WTC11 (cell line): ENCODE measurements around the gene NHERF1. TPM values are rescaled to one million over a fixed set of nuclear protein-coding genes. Genes with fewer than 3 reads are reported as not detected.

ENCODE experiments used
- ATAC-seq: fragments of 200-7000 bp; cut with Tn5 transposase; 2 replicates; pipeline ENCODE4 v1.10.0; 2021; ENCODE audit warnings: mild to moderate bottlenecking, moderate library complexity
- CTCF ChIA-PET: fragments of 300-600 bp; sonication (Branson Sonifier 250); formaldehyde crosslinking; loops from one replicate; lab custom pipeline; 2021; ENCODE audit warnings: antibody characterized with exemption; lab: Charles Lee
- POLR2A ChIA-PET: fragments of 350-600 bp; sonication (Branson Sonifier 250); formaldehyde crosslinking; loops from one replicate; lab custom pipeline; 2021; ENCODE audit warnings: antibody characterized with exemption; lab: Charles Lee
- DNase-seq: peaks from one replicate; pipeline ENCODE4 v3.0.0; 2021; ENCODE audit warnings: low spot score
- H3K27ac Mint-ChIP-seq: 2 replicates; pipeline ENCODE4 v1.8.0; 2021; ENCODE audit warnings: mixed read lengths
- H3K27me3 Mint-ChIP-seq: 2 replicates; pipeline ENCODE4 v1.8.0; 2021; ENCODE audit warnings: low read depth, mild to moderate bottlenecking, moderate library complexity, mixed read lengths
- H3K36me3 Mint-ChIP-seq: 2 replicates; pipeline ENCODE4 v1.8.0; 2021; ENCODE audit warnings: mixed read lengths
- H3K4me1 Mint-ChIP-seq: 2 replicates; pipeline ENCODE4 v1.8.0; 2022; ENCODE audit warnings: mixed read lengths
- H3K4me3 Mint-ChIP-seq: 2 replicates; pipeline ENCODE4 v1.8.0; 2021; ENCODE audit warnings: mild to moderate bottlenecking, moderate library complexity, mixed read lengths
- H3K9me3 Mint-ChIP-seq: 2 replicates; pipeline ENCODE4 v1.8.0; 2021; ENCODE audit warnings: mixed read lengths
- AFF4 ChIP-seq: sonication (generic); formaldehyde crosslinking; IDR thresholded peaks from 2 replicates; pipeline ENCODE4 v1.8.1; 2023; ENCODE audit warnings: mild to moderate bottlenecking, missing genetic modification reagents, borderline replicate concordance
- ATF1 ChIP-seq: sonication (generic); formaldehyde crosslinking; IDR thresholded peaks from 2 replicates; pipeline ENCODE4 v1.8.1; 2023; ENCODE audit warnings: mild to moderate bottlenecking, moderate library complexity, missing genetic modification reagents
- CREB1 ChIP-seq: sonication (generic); formaldehyde crosslinking; IDR thresholded peaks from 2 replicates; pipeline ENCODE4 v1.8.0; 2023; ENCODE audit warnings: mild to moderate bottlenecking, missing genetic modification reagents
- GABPB1 ChIP-seq: sonication (generic); formaldehyde crosslinking; IDR thresholded peaks from 2 replicates; pipeline ENCODE4 v1.8.1; 2023; ENCODE audit warnings: mild to moderate bottlenecking, missing genetic modification reagents
- HMGA2 ChIP-seq: fragments of 250-450 bp; sonication (Bioruptor Pico); IDR thresholded peaks from 2 replicates; pipeline ENCODE4 v1.4.0; 2021; ENCODE audit warnings: mild to moderate bottlenecking, moderate library complexity
- PREB ChIP-seq: sonication (generic); formaldehyde crosslinking; IDR thresholded peaks from 2 replicates; pipeline ENCODE4 v1.8.1; 2022; ENCODE audit warnings: mild to moderate bottlenecking, missing genetic modification reagents, moderate library complexity, borderline replicate concordance
- RORB ChIP-seq: fragments of 250-450 bp; sonication (Bioruptor Pico); IDR thresholded peaks from 2 replicates; pipeline ENCODE4 v1.9.0; 2021; ENCODE audit warnings: mild to moderate bottlenecking
- TCF7 ChIP-seq: sonication (generic); formaldehyde crosslinking; IDR thresholded peaks from 2 replicates; pipeline ENCODE4 v1.8.0; 2022; ENCODE audit warnings: mild to moderate bottlenecking, low read depth, missing genetic modification reagents, moderate library complexity
- TEAD1 ChIP-seq: sonication (generic); formaldehyde crosslinking; IDR thresholded peaks from 2 replicates; pipeline ENCODE4 v1.8.0; 2022; ENCODE audit warnings: mild to moderate bottlenecking, missing genetic modification reagents
- TP53 ChIP-seq: sonication (generic); formaldehyde crosslinking; IDR thresholded peaks from 2 replicates; pipeline ENCODE4 v1.8.1; 2023; ENCODE audit warnings: mild to moderate bottlenecking, missing genetic modification reagents
- ZNF281 ChIP-seq: sonication (generic); formaldehyde crosslinking; IDR thresholded peaks from 2 replicates; pipeline ENCODE4 v1.8.0; 2023; ENCODE audit warnings: mild to moderate bottlenecking, missing genetic modification reagents
- ZNF416 ChIP-seq: fragments of 250-450 bp; sonication (Bioruptor Pico); IDR thresholded peaks from 2 replicates; pipeline ENCODE4 v1.9.0; 2021; ENCODE audit warnings: mild to moderate bottlenecking, inconsistent platforms
- ZNF532 ChIP-seq: fragments of 250-450 bp; sonication (Bioruptor Pico); IDR thresholded peaks from 2 replicates; pipeline ENCODE4 v1.9.0; 2021; ENCODE audit warnings: mild to moderate bottlenecking, borderline replicate concordance
- total RNA-seq: library from RNA; stranded (reverse); gene quantifications from 3 replicates; pipeline ENCODE4 v1.2.3, GENCODE V29; 2021
- TF ChIP-seq, protein P1 (sequence below): sonication (generic); formaldehyde crosslinking; IDR thresholded peaks from 2 replicates; pipeline ENCODE4 v1.8.1; 2023; ENCODE audit warnings: mild to moderate bottlenecking, moderate library complexity, missing genetic modification reagents
- TF ChIP-seq, protein P2 (sequence below): sonication (generic); formaldehyde crosslinking; IDR thresholded peaks from 2 replicates; pipeline ENCODE4 v1.8.1; 2023; ENCODE audit warnings: mild to moderate bottlenecking, missing genetic modification reagents, moderate library complexity
- TF ChIP-seq, protein P3 (sequence below): sonication (generic); formaldehyde crosslinking; IDR thresholded peaks from 2 replicates; pipeline ENCODE4 v1.8.1; 2022; ENCODE audit warnings: low read depth, missing genetic modification reagents, borderline replicate concordance
- TF ChIP-seq, protein P4 (sequence below): sonication (generic); formaldehyde crosslinking; IDR thresholded peaks from 2 replicates; pipeline ENCODE4 v1.8.1; 2023; ENCODE audit warnings: mild to moderate bottlenecking, missing genetic modification reagents

Gene NHERF1
- total RNA-seq, 1 experiment from 2014 or later, result 111 TPM

GRCh38 chr17:74742153-74742515 lies 6.3 kb upstream of the NHERF1 start (continued):
- no peak for TF ChIP-seq AFF4 (CRISPR knock-in tag)

GRCh38 chr17:74742978-74743545 lies 5.4 kb upstream of the NHERF1 start:
- ATAC-seq (no peak), DNase-seq (no peak)
- peaks cover 7% of the 10 kb centered on the region; the same call in 1 of the 2 replicates for H3K9me3 Mint-ChIP-seq
- no peak overlapping the region for H3K27ac Mint-ChIP-seq
- CTCF ChIA-PET, result interaction anchor here (1.3 to 2.5 kb wide), 3 partner anchors 28 to 119 kb away, joined by 6 to 22 read pairs (median 11); no protein-coding TSS in a partner anchor
- POLR2A ChIA-PET, result no interaction called here
- no peaks in the 10 kb centered on the region for H3K36me3 Mint-ChIP-seq
- peaks cover 6% of the 10 kb centered on the region for H3K27me3 Mint-ChIP-seq
- H3K4me1 Mint-ChIP-seq, result peaks cover 58% of the 10 kb centered on the region
- H3K4me3 Mint-ChIP-seq, result no peak overlapping the region
- no peak for TF ChIP-seq ZNF281 (CRISPR knock-in tag)
- TF ChIP-seq HMGA2 (CRISPR knock-in tag), result no peak
- no peak for TF ChIP-seq TCF7 (CRISPR knock-in tag)
- TF ChIP-seq GABPB1 (CRISPR knock-in tag), result no peak
- TF ChIP-seq ATF1, result no peak
- TF ChIP-seq PREB (CRISPR knock-in tag), result no peak
- TF ChIP-seq RORB, result no peak
- TF ChIP-seq, protein P1, sequence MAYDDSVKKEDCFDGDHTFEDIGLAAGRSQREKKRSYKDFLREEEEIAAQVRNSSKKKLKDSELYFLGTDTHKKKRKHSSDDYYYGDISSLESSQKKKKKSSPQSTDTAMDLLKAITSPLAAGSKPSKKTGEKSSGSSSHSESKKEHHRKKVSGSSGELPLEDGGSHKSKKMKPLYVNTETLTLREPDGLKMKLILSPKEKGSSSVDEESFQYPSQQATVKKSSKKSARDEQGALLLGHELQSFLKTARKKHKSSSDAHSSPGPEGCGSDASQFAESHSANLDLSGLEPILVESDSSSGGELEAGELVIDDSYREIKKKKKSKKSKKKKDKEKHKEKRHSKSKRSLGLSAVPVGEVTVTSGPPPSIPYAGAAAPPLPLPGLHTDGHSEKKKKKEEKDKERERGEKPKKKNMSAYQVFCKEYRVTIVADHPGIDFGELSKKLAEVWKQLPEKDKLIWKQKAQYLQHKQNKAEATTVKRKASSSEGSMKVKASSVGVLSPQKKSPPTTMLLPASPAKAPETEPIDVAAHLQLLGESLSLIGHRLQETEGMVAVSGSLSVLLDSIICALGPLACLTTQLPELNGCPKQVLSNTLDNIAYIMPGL (CRISPR knock-in tag), result no peak
- TF ChIP-seq, protein P2, sequence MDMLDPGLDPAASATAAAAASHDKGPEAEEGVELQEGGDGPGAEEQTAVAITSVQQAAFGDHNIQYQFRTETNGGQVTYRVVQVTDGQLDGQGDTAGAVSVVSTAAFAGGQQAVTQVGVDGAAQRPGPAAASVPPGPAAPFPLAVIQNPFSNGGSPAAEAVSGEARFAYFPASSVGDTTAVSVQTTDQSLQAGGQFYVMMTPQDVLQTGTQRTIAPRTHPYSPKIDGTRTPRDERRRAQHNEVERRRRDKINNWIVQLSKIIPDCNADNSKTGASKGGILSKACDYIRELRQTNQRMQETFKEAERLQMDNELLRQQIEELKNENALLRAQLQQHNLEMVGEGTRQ, result no peak
- TF ChIP-seq, protein P3, sequence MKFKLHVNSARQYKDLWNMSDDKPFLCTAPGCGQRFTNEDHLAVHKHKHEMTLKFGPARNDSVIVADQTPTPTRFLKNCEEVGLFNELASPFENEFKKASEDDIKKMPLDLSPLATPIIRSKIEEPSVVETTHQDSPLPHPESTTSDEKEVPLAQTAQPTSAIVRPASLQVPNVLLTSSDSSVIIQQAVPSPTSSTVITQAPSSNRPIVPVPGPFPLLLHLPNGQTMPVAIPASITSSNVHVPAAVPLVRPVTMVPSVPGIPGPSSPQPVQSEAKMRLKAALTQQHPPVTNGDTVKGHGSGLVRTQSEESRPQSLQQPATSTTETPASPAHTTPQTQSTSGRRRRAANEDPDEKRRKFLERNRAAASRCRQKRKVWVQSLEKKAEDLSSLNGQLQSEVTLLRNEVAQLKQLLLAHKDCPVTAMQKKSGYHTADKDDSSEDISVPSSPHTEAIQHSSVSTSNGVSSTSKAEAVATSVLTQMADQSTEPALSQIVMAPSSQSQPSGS, result no peak
- TF ChIP-seq TP53 (CRISPR knock-in tag), result no peak
- TF ChIP-seq TEAD1 (CRISPR knock-in tag), result no peak
- TF ChIP-seq ZNF532 (CRISPR knock-in tag), result no peak
- TF ChIP-seq, protein P4, sequence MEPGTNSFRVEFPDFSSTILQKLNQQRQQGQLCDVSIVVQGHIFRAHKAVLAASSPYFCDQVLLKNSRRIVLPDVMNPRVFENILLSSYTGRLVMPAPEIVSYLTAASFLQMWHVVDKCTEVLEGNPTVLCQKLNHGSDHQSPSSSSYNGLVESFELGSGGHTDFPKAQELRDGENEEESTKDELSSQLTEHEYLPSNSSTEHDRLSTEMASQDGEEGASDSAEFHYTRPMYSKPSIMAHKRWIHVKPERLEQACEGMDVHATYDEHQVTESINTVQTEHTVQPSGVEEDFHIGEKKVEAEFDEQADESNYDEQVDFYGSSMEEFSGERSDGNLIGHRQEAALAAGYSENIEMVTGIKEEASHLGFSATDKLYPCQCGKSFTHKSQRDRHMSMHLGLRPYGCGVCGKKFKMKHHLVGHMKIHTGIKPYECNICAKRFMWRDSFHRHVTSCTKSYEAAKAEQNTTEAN, result no peak
- TF ChIP-seq CREB1 (CRISPR knock-in tag), result no peak
- no peak for TF ChIP-seq ZNF416 (CRISPR knock-in tag)
